ENCODE measurements around the gene RMI2. TPM values are rescaled to one million over a fixed set of nuclear protein-coding genes. Genes with fewer than 3 reads are reported as not detected.
A peak's percentile ranks its signal among the peaks of the same experiment; 100 is the strongest.

The RMI2 gene
- total RNA-seq, 6 donors from 2014 or later, result 2.6 to 6.3 (median 2.7) TPM

GRCh38 chr16:11396241-11397048 is 51.2 kb downstream of the RMI2 start:
- DNase-seq (peak; percentile 70 to 83), ATAC-seq (ENCODE audit: low FRiP score in 2 of 2) (peak; percentile 70 to 86)
- Histone ChIP-seq H3K4me3 (no peak overlapping the region), H3K27me3 (no peaks in the 10 kb centered on the region), H3K9me3 (no peaks in the 10 kb centered on the region), H3K36me3 (no peaks in the 10 kb centered on the region), H3K4me1 (peaks cover 4 to 11% (median 8%) of the 10 kb centered on the region in 4 donors), H3K27ac (no peak overlapping the region)
- 42 to 55% methylated on average over 9 to 21 of the region's 24 CpGs for WGBS, 2 donors
- TF ChIP-seq POLR2A (IDR thresholded peaks at IDR 0.05) (no peak), CTCF (IDR thresholded peaks at IDR 0.05) (peak; percentile 94 to 99 (median 96))

GRCh38 chr16:11398136-11398535 is 52.9 kb downstream of the RMI2 start:
- H3K27me3 ChIP-seq, result no peaks in the 10 kb centered on the region
- TF ChIP-seq POLR2A (IDR thresholded peaks at IDR 0.05) (no peak), CTCF (IDR thresholded peaks at IDR 0.05) (no peak), POLR2AphosphoS5 (IDR thresholded peaks at IDR 0.05) (no peak), EP300 (IDR thresholded peaks at IDR 0.05) (no peak)
- H3K4me1 ChIP-seq, result peaks cover 0 to 4% (median 1%) of the 10 kb centered on the region in 4 donors
- H3K36me3 ChIP-seq, result no peaks in the 10 kb centered on the region
- ATAC-seq (ENCODE audit: low FRiP score in 2 of 2), result no peak
- WGBS, 2 donors, result 87 to 91% methylated on average over 4 to 10 of the region's 10 CpGs
- DNase-seq, result no peak
- H3K4me3 ChIP-seq, result no peak overlapping the region
- H3K9me3 ChIP-seq, result no peaks in the 10 kb centered on the region
- H3K27ac ChIP-seq, result no peak overlapping the region

GRCh38 chr16:11398851-11399250 is 53.6 kb downstream of the RMI2 start:
- H3K27ac ChIP-seq, result no peak overlapping the region
- DNase-seq (no peak), ATAC-seq (ENCODE audit: low FRiP score in 2 of 2) (no peak)
- 89 to 90% methylated on average over 11 to 14 of the region's 14 CpGs for WGBS, 2 donors
- no peaks in the 10 kb centered on the region for H3K36me3 ChIP-seq
- H3K9me3 ChIP-seq, result no peaks in the 10 kb centered on the region
- H3K4me1 ChIP-seq, result peaks cover 0 to 4% (median 1%) of the 10 kb centered on the region in 4 donors
- no peaks in the 10 kb centered on the region for H3K27me3 ChIP-seq
- no peak for TF ChIP-seq POLR2A (IDR thresholded peaks at IDR 0.05)
- TF ChIP-seq EP300 (IDR thresholded peaks at IDR 0.05), result no peak
- TF ChIP-seq POLR2AphosphoS5 (IDR thresholded peaks at IDR 0.05), result no peak
- TF ChIP-seq CTCF (IDR thresholded peaks at IDR 0.05), result no peak
- no peak overlapping the region for H3K4me3 ChIP-seq

- Histone ChIP-seq H3K27ac (no peak overlapping the region), H3K4me3 (no peak overlapping the region), H3K9me3 (no peaks in the 10 kb centered on the region), H3K4me1 (peaks cover 0 to 4% (median 1%) of the 10 kb centered on the region in 4 donors), H3K36me3 (no peaks in the 10 kb centered on the region), H3K27me3 (no peaks in the 10 kb centered on the region)
- ATAC-seq (ENCODE audit: low FRiP score in 2 of 2) (no peak), DNase-seq (no peak)
- WGBS, 2 donors, result 94 to 96% methylated on average over 10 to 22 of the region's 22 CpGs
- TF ChIP-seq EP300 (IDR thresholded peaks at IDR 0.05) (no peak), POLR2A (IDR thresholded peaks at IDR 0.05) (no peak), CTCF (IDR thresholded peaks at IDR 0.05) (no peak), POLR2AphosphoS5 (IDR thresholded peaks at IDR 0.05) (no peak)
Measured at GRCh38 chr16:11399261-11399831, 54.1 kb downstream of the RMI2 start.
